HepG2 (cell line): ENCODE results near the gene CMTM4. TPM values are rescaled to one million over a fixed set of nuclear protein-coding genes. Genes with fewer than 3 reads are reported as not detected.

Experiments
- BCL6 ChIP-seq: IDR thresholded peaks from 2 replicates; pipeline ENCODE4 v1.6.1; 2016; ENCODE audit warnings: missing genetic modification reagents, missing compliant biosample characterization
- FOXK1 ChIP-seq: sonication (generic); formaldehyde crosslinking; IDR thresholded peaks from 2 replicates; pipeline ENCODE4 v1.4.0; 2020; ENCODE audit warnings: low read depth, missing genetic modification reagents, borderline replicate concordance
- MEIS1 ChIP-seq: sonication (generic); formaldehyde crosslinking; IDR thresholded peaks from 2 replicates; pipeline ENCODE4 v1.9.0; 2021; ENCODE audit warnings: mild to moderate bottlenecking, missing genetic modification reagents, moderate library complexity, borderline replicate concordance
- NR2C2 ChIP-seq: sonication (generic); formaldehyde crosslinking; IDR thresholded peaks from 2 replicates; pipeline ENCODE4 v1.4.0; 2020; ENCODE audit warnings: missing genetic modification reagents, mild to moderate bottlenecking, moderate library complexity, borderline replicate concordance
- NR2F6 ChIP-seq, 2 experiments: IDR thresholded peaks; 2 replicates each; pipeline ENCODE4 v1.6.1; 2016; ENCODE audit warnings: antibody characterized with exemption in 1 of 2, mild to moderate bottlenecking in 1 of 2
- RFXANK ChIP-seq: IDR thresholded peaks from 2 replicates; pipeline ENCODE4 v1.6.1; 2016
- SP1 ChIP-seq, 2 experiments: fragments of 450-650 bp in 1 of 2; sonication (generic) in 1 of 2; formaldehyde crosslinking in 1 of 2; IDR thresholded peaks; 2 replicates each; pipeline versions ENCODE4 v1.4.0 to v1.6.1; 2016 to 2020; ENCODE audit warnings: missing genetic modification reagents in 1 of 2
- ZNF24 ChIP-seq: fragments of 450-650 bp; IDR thresholded peaks from 2 replicates; pipeline ENCODE4 v1.6.1; 2017; ENCODE audit warnings: antibody characterized with exemption, mild to moderate bottlenecking
- ZNF615 ChIP-seq: sonication (generic); formaldehyde crosslinking; IDR thresholded peaks from 2 replicates; pipeline ENCODE4 v1.5.0; 2020; ENCODE audit warnings: mild to moderate bottlenecking, missing genetic modification reagents, borderline replicate concordance
- polyA plus RNA-seq, 8 experiments: library from polyadenylated mRNA; depleted of rRNA in 3 of 8; stranded (reverse) in 7 of 8; unstranded in 1 of 8; fragments of >200 nt; fragmentation: Illumina TruSeq in 4 of 8; extraction: Trizol in 4 of 8; gene quantifications; 2 replicates each; pipeline versions ENCODE4 v1.2.1 to v1.2.3, GENCODE V29; 2011 to 2016; ENCODE audit warnings: low read depth in 4 of 8, missing spikeins in 1 of 8, mixed read lengths in 1 of 8; ENCODE audit not compliant: insufficient read depth in 1 of 8
- total RNA-seq, 5 experiments: library from RNA; depleted of rRNA; stranded (reverse); fragments of >200 nt; fragmentation: Illumina TruSeq; extraction: Trizol; gene quantifications; 2 replicates each; pipeline ENCODE4 v1.2.3, GENCODE V29; 2016; ENCODE audit warnings: low read depth in 1 of 5
- TF ChIP-seq, protein P1 (sequence below): sonication (generic); formaldehyde crosslinking; conservative IDR thresholded peaks from 2 replicates; pipeline ENCODE4 v1.4.0; 2020; ENCODE audit warnings: mild to moderate bottlenecking, missing genetic modification reagents, moderate library complexity
- TF ChIP-seq, protein P2 (sequence below): IDR thresholded peaks from 2 replicates; pipeline ENCODE4 v1.6.1; 2016; ENCODE audit warnings: low read depth, control low read depth
- TF ChIP-seq, protein P3 (sequence below): sonication (generic); formaldehyde crosslinking; IDR thresholded peaks from 2 replicates; pipeline ENCODE4 v1.4.0; 2020; ENCODE audit warnings: missing genetic modification reagents
- TF ChIP-seq, protein P4 (sequence below): sonication (generic); formaldehyde crosslinking; IDR thresholded peaks from 2 replicates; pipeline ENCODE4 v1.4.0; 2020; ENCODE audit warnings: mild to moderate bottlenecking, missing genetic modification reagents
- TF ChIP-seq, protein P5 (sequence below): sonication (generic); formaldehyde crosslinking; IDR thresholded peaks from 2 replicates; pipeline ENCODE4 v1.4.0; 2020; ENCODE audit warnings: missing genetic modification reagents, borderline replicate concordance
- TF ChIP-seq, protein P6 (sequence below): sonication (generic); formaldehyde crosslinking; IDR thresholded peaks from 2 replicates; pipeline ENCODE4 v1.4.0; 2020; ENCODE audit warnings: missing genetic modification reagents, borderline replicate concordance

CMTM4 gene
- total and polyA plus RNA-seq, 2 of the 13 experiments (the other 11 are each of a cell fraction or from before 2014, with no cell fraction given) = 32.0 to 36.3 TPM

DNA sequence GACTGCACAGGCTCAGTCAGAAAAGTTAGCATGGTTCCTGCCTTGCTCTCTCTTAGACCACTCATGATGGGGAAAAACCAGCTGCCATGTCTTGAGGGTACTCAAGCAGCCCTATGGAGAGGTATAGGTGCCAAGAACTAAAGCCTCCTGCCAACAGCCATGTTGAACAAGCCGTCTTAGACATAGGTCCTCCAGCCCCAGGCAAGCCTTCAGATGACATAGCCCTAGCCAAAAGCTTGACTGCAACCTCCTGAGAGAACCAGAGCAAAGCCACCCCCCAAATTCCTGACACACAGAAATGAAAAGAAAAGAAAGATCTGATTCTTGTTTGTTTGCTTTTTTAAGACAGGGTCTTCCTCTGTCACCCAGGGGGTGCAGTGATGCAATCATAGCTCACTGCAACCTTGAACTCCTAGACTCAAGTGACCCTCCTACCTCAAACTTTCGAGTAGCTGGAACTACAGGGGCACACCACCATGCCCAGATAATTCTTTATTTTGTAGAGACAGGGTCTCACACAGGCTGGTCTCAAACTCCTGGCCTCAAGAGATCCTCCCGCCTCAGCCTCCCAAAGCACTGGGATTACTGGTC lies 55.7 kb downstream of the CMTM4 start (continued):
- TF ChIP-seq SP1 (IDR thresholded peaks at IDR 0.05) (no peak), SP1 (CRISPR knock-in tag; IDR thresholded peaks at IDR 0.05) (no peak), ZNF24 (no peak), ZNF615 (CRISPR knock-in tag) (no peak), MEIS1 (no peak), NR2C2 (CRISPR knock-in tag) (peak; percentile 34; the same call in 1 of the 2 replicates), RFXANK (CRISPR knock-in tag) (no peak), FOXK1 (CRISPR knock-in tag) (peak; percentile 32; the same call in 1 of the 2 replicates), BCL6 (CRISPR knock-in tag) (peak; percentile 89), NR2F6 (IDR thresholded peaks at IDR 0.05) (peak; percentile 48; the same call in 1 of the 2 replicates), NR2F6 (CRISPR knock-in tag; IDR thresholded peaks at IDR 0.05) (peak; percentile 72)
- TF ChIP-seq, protein P1, sequence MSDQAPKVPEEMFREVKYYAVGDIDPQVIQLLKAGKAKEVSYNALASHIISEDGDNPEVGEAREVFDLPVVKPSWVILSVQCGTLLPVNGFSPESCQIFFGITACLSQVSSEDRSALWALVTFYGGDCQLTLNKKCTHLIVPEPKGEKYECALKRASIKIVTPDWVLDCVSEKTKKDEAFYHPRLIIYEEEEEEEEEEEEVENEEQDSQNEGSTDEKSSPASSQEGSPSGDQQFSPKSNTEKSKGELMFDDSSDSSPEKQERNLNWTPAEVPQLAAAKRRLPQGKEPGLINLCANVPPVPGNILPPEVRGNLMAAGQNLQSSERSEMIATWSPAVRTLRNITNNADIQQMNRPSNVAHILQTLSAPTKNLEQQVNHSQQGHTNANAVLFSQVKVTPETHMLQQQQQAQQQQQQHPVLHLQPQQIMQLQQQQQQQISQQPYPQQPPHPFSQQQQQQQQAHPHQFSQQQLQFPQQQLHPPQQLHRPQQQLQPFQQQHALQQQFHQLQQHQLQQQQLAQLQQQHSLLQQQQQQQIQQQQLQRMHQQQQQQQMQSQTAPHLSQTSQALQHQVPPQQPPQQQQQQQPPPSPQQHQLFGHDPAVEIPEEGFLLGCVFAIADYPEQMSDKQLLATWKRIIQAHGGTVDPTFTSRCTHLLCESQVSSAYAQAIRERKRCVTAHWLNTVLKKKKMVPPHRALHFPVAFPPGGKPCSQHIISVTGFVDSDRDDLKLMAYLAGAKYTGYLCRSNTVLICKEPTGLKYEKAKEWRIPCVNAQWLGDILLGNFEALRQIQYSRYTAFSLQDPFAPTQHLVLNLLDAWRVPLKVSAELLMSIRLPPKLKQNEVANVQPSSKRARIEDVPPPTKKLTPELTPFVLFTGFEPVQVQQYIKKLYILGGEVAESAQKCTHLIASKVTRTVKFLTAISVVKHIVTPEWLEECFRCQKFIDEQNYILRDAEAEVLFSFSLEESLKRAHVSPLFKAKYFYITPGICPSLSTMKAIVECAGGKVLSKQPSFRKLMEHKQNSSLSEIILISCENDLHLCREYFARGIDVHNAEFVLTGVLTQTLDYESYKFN (CRISPR knock-in tag) = peak; percentile 72
- TF ChIP-seq, protein P2, sequence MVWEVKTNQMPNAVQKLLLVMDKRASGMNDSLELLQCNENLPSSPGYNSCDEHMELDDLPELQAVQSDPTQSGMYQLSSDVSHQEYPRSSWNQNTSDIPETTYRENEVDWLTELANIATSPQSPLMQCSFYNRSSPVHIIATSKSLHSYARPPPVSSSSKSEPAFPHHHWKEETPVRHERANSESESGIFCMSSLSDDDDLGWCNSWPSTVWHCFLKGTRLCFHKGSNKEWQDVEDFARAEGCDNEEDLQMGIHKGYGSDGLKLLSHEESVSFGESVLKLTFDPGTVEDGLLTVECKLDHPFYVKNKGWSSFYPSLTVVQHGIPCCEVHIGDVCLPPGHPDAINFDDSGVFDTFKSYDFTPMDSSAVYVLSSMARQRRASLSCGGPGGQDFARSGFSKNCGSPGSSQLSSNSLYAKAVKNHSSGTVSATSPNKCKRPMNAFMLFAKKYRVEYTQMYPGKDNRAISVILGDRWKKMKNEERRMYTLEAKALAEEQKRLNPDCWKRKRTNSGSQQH (CRISPR knock-in tag) = no peak
- TF ChIP-seq, protein P3, sequence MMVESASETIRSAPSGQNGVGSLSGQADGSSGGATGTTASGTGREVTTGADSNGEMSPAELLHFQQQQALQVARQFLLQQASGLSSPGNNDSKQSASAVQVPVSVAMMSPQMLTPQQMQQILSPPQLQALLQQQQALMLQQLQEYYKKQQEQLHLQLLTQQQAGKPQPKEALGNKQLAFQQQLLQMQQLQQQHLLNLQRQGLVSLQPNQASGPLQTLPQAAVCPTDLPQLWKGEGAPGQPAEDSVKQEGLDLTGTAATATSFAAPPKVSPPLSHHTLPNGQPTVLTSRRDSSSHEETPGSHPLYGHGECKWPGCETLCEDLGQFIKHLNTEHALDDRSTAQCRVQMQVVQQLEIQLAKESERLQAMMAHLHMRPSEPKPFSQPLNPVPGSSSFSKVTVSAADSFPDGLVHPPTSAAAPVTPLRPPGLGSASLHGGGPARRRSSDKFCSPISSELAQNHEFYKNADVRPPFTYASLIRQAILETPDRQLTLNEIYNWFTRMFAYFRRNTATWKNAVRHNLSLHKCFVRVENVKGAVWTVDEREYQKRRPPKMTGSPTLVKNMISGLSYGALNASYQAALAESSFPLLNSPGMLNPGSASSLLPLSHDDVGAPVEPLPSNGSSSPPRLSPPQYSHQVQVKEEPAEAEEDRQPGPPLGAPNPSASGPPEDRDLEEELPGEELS (CRISPR knock-in tag) = peak; percentile 60
- TF ChIP-seq, protein P4, sequence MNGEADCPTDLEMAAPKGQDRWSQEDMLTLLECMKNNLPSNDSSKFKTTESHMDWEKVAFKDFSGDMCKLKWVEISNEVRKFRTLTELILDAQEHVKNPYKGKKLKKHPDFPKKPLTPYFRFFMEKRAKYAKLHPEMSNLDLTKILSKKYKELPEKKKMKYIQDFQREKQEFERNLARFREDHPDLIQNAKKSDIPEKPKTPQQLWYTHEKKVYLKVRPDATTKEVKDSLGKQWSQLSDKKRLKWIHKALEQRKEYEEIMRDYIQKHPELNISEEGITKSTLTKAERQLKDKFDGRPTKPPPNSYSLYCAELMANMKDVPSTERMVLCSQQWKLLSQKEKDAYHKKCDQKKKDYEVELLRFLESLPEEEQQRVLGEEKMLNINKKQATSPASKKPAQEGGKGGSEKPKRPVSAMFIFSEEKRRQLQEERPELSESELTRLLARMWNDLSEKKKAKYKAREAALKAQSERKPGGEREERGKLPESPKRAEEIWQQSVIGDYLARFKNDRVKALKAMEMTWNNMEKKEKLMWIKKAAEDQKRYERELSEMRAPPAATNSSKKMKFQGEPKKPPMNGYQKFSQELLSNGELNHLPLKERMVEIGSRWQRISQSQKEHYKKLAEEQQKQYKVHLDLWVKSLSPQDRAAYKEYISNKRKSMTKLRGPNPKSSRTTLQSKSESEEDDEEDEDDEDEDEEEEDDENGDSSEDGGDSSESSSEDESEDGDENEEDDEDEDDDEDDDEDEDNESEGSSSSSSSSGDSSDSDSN (CRISPR knock-in tag) = peak; percentile 38; the same call in 1 of the 2 replicates
- TF ChIP-seq, protein P5, sequence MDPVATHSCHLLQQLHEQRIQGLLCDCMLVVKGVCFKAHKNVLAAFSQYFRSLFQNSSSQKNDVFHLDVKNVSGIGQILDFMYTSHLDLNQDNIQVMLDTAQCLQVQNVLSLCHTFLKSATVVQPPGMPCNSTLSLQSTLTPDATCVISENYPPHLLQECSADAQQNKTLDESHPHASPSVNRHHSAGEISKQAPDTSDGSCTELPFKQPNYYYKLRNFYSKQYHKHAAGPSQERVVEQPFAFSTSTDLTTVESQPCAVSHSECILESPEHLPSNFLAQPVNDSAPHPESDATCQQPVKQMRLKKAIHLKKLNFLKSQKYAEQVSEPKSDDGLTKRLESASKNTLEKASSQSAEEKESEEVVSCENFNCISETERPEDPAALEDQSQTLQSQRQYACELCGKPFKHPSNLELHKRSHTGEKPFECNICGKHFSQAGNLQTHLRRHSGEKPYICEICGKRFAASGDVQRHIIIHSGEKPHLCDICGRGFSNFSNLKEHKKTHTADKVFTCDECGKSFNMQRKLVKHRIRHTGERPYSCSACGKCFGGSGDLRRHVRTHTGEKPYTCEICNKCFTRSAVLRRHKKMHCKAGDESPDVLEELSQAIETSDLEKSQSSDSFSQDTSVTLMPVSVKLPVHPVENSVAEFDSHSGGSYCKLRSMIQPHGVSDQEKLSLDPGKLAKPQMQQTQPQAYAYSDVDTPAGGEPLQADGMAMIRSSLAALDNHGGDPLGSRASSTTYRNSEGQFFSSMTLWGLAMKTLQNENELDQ = no peak
- TF ChIP-seq, protein P6, sequence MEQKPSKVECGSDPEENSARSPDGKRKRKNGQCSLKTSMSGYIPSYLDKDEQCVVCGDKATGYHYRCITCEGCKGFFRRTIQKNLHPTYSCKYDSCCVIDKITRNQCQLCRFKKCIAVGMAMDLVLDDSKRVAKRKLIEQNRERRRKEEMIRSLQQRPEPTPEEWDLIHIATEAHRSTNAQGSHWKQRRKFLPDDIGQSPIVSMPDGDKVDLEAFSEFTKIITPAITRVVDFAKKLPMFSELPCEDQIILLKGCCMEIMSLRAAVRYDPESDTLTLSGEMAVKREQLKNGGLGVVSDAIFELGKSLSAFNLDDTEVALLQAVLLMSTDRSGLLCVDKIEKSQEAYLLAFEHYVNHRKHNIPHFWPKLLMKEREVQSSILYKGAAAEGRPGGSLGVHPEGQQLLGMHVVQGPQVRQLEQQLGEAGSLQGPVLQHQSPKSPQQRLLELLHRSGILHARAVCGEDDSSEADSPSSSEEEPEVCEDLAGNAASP (CRISPR knock-in tag) = peak; percentile 80; the same call in 1 of the 2 replicates
